Skeletal muscle cell (primary cell): ENCODE measurements around the gene IGIP.

Source experiments
- DNase-seq: peaks from one replicate; pipeline ENCODE4 v3.0.0-alpha.2; 2010; ENCODE audit warnings: low read depth
- H3K4me3 ChIP-seq: 2 replicates; pipeline ENCODE4 v1.5.1; 2011; ENCODE audit warnings: low read depth, mild to moderate bottlenecking, control low read depth, low read length, moderate library complexity

Gene IGIP

GRCh38 chr5:140125637-140126036, at the start of gene IGIP:
Gene IGIP (plus strand): TSS chr5:140125937. CDS start chr5:140128477, 2,540 bp downstream.
- DNase-seq = no peak
- no peak within 1 kb of the TSS for H3K4me3 ChIP-seq

DNA sequence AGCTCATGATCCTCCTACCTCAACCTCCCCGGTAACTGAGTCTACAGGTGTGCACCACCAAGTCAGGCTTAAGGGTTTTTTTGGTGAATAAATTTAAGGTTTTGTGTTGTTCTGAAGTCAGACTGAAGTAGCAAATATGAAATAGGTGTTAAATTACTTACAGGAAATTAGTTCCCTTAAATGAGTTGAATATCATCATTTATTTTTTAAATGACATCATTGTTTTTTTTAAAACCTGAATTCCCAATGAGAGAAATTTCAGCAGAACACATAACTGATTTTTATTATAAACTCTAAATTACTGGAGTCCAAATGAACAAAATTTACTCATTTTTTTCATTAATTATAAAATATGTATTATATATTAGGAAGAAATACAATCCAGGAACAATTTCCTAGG, 49.6 kb upstream of the IGIP start:
- no peak overlapping the region for H3K4me3 ChIP-seq
- DNase-seq = no peak

DNA sequence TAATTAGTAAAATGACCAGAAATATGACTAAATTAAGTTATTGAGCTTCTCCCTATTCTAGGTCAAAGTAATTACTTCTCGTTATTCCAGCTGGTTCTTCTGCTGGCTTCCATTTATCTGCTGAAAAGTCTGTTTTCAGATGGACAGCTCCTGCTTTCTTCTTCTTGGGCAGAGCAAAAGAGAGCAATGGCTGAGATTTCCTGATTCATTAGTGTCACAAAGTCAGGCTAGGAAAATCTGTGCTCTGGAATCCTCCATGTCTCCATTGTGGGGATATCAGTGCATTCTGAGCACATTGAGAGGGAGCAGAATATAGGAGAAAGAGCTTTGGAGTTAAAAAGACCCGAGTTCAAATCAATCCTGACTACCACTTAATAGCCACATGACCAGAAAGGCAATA, 48.9 kb upstream of the IGIP start:
- H3K4me3 ChIP-seq = no peak overlapping the region
- no peak for DNase-seq

GRCh38 chr5:140083120-140083519, 42.6 kb upstream of the IGIP start:
- no peak for DNase-seq
- H3K4me3 ChIP-seq = no peak overlapping the region

DNA sequence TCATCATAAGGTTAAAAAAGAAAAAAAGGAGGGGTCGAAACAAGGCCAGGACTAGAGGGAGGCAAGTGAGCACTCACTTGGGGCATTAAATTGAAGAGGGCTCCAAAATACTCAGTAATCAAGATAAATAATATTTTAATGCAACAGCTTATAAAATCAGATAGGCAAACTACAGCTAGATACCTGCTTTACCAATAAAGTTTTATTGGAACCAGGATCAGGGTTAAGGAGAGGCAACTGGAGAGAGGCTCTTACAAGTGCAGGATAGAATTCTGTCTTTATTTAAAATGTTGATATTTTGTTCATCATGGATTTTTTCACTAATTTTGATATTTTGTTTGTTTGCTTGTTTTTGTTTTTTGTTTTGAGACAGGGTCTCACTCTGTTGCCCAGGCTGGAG, 42.1 kb upstream of the IGIP start:
- DNase-seq = no peak
- no peak overlapping the region for H3K4me3 ChIP-seq

DNA sequence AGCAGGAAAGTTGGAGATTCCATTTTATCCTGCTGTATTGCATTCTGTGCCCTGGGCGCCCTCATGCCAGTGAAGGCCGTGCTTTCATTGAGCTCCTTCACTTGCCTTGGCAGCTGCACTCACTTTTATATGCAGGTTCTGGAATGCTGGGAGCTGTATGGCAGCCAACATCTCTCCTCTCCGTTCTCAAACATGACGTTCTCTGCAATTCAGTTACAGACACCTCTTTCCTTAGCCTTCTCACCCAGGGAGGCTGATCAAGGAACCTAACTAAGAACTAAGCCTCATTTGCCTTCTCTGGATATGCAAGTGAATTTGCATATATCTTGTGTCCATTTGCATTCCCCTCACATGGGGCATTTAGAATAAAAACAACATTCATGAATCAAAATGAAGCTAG, 41.2 kb upstream of the IGIP start:
- no peak for DNase-seq

DNA sequence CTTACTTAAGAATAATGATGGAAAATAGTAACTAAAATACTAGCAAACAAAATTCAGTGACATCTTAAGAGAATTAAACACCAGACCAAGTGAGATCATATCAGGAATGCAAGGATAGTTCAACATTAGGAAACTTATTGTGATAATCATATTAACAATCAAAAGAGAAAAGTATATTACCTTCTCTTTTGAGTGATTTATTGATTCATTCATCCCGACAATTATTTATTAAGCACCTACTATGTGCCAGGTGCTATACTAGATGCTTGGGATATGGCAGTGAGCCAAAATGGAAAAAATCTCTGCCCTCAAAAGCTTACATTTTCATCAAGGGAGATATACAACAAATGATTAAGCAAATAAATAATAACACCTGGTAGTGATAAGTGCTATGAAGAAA, 35.5 kb upstream of the IGIP start:
- H3K4me3 ChIP-seq = no peak overlapping the region
- DNase-seq = no peak

More for the DNA sequence above, 41.2 kb upstream of the IGIP start:
- H3K4me3 ChIP-seq = no peak overlapping the region

- H3K4me3 ChIP-seq = no peak overlapping the region
- DNase-seq = no peak
These were observed 32.6 kb upstream of the IGIP start for GRCh38 chr5:140093179-140093578.

DNA sequence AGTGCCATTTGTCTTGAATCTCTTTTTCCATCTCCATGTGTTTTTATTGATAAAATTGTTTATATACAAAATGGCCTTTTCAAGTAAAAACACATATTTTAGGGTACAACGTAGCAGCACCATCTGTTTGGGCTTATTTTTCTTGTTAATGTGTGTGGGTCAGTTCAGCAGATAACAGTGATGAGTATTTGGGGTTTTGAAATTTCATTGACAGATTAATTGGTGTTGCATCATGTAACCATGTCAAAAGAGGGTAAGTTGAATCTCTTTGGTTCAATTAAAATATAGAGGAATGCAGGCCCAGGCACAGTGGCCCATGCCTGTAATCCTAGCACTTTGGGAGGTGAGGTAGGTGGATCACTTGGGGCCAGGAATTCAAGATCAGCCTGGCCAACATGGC, 31.9 kb upstream of the IGIP start:
- DNase-seq = no peak
- H3K4me3 ChIP-seq = no peak overlapping the region

DNA sequence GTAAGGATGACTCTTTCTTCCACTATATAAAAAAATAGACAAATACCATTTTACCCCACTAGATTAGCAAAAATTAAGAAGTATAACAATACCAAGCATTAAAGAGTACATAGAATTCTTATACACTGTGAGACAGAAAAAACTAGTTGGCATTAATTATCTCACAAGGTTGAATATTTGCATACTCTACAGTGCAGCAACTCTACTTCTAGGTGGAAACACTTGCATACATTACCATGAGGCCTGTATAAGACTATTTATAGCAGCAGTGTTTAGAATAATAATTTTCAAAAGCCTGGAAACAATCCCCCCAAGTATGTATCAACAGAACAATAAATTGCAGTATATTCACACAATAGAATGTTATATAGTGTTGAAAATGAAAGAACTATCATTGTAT, 30.8 kb upstream of the IGIP start:
- H3K4me3 ChIP-seq = no peak overlapping the region
- no peak for DNase-seq

GRCh38 chr5:140101179-140101578, 24.6 kb upstream of the IGIP start:
- no peak for DNase-seq
- no peak overlapping the region for H3K4me3 ChIP-seq

GRCh38 chr5:140103154-140103553, 22.6 kb upstream of the IGIP start:
- H3K4me3 ChIP-seq = no peak overlapping the region
- no peak for DNase-seq

- H3K4me3 ChIP-seq = no peak overlapping the region
- no peak for DNase-seq
These were observed 21.6 kb upstream of the IGIP start for GRCh38 chr5:140104100-140104499.

- DNase-seq = no peak
- H3K4me3 ChIP-seq = no peak overlapping the region
These were observed 19.6 kb upstream of the IGIP start for GRCh38 chr5:140106101-140106500.

- peak overlapping the region; percentile 70 for H3K4me3 ChIP-seq
- DNase-seq = no peak
These were observed 18.9 kb upstream of the IGIP start for GRCh38 chr5:140106805-140107311.

GRCh38 chr5:140107312-140108092, 18.2 kb upstream of the IGIP start:
- peak; percentile 76 for DNase-seq
- peak overlapping the region; percentile 70 for H3K4me3 ChIP-seq

DNA sequence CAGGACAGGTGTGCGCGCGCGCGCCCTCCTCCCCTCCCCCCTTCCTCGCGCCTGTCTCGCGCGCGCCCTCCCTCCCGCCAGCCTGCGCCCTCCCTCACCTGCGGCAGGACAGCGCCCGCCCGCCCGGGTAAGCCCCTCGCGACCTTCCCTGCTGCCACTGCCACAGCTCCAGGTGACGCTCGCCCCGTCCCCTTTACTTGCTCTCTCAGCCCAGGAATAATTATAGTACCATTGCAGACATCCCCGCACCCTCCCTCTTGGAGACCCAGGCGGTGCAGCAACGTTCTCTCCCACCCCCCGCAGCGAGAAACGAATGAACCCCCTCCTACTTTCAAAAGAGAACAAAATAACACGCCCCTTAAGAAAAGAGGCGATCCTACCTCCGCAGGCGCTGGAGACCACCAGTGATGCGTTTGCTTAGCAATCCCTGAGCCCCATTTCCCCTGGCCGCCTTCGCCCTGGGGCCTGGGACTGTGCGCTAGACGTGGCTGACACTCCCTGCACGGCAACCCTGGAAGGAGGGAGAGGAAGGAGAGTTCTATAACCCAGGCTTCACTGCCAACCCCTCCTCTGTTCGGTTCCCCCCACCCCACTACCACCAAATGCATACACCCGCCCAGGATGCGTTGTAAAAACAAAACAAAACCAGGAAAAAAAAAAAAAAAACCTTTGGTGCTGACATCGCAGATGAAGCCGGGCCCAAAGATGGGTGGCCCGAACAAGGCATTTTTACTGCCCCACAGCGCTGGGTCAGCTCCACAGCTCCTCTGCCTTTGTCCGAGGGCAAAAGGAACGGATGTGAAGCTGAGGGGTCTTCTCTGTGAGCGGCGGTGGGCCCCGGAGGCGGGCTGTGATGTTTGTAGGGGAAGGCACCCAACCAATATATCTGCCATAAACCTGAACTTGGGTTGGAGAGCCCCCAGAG, 17.4 kb upstream of the IGIP start:
- DNase-seq = no peak
- peak overlapping the region; percentile 70 for H3K4me3 ChIP-seq

- no peak for DNase-seq
- H3K4me3 ChIP-seq = peak overlapping the region; percentile 70
These were observed 16.5 kb upstream of the IGIP start for GRCh38 chr5:140109018-140109758.

DNA sequence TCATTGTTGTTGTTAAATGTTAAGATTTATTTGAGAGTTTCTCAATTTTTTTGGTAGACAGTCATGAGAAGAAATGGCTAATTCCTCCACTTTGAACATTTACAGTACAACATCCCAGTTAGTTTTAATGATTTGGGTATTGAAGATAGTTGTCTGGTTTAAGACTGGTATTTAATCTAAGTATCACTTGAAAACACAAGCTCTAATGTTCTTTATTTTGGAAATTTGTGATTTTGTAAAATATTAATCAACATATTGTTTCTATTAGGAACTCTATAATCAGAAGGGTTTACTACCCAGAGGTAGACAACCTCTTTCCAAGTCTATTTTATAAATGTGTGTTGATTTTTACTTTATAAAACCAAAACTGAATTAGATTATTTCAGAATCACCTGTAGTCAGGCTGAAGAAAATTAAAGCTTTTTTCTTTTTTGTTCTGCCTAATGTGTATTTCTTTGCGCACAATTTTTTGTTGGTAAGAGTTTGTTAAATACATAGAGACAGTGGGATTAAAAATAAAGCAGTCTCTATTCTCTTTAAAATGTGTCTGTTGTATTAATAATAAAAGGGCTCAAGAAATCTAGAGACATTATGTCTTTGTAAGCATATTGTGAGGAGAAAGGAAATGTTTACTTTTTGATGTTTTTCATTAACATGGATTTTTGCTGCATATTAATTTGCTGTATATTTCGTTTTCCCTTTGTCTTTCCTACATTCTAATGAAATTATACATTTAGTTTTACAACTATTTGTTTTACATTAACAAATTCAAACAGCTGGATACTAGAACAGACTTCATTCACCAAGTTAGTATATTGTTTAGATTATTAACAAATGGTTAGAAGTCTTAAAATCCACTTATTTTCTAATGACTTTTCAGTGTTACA, 15.7 kb upstream of the IGIP start:
- no peak overlapping the region for H3K4me3 ChIP-seq
- no peak for DNase-seq
